K562 (cell line): ENCODE measurements around the gene CEBPA. TPM values are rescaled to one million over a fixed set of nuclear protein-coding genes. Genes with fewer than 3 reads are reported as not detected.

Experiments
- ATAC-seq: fragments of 200-7000 bp; cut with Tn5 transposase; 3 replicates; pipeline ENCODE4 v1.9.1; 2020; ENCODE audit warnings: moderate library complexity
- BruUV-seq: library from RNA; stranded (reverse); fragments of 400-500 nt; replicated peaks from 2 replicates; lab custom pipeline; 2021; lab: Mats Ljungman, UMichigan
- CTCF ChIA-PET: fragments of 300-600 bp; formaldehyde crosslinking; extraction: SDS; loops from one replicate; lab custom pipeline; 2021; ENCODE audit warnings: low intra/inter-chr PET ratio; lab: Yijun Ruan, JAX
- POLR2A ChIA-PET: fragments of 300-600, 350-650 bp; sonication (Branson Sonifier 250); formaldehyde crosslinking; extraction: SDS; loops from one replicate; lab custom pipeline; 2021; ENCODE audit warnings: antibody characterized with exemption, inconsistent platforms; lab: Yijun Ruan, JAX
- DNase-seq, 4 experiments: peaks; one replicate each; pipeline versions ENCODE4 v3.0.0 to v3.0.0-alpha.2; 2011 to 2018; ENCODE audit warnings: low spot score in 3 of 4, mixed read lengths in 3 of 4; ENCODE audit errors: extremely low read depth in 1 of 4
- FAIRE-seq: peaks from 2 replicates; lab custom pipeline; 2011; peaks lifted over from hg19 to GRCh38; lab: Jason Lieb, UNC
- H2AFZ ChIP-seq: 2 replicates; pipeline ENCODE4 v1.6.0; 2011; ENCODE audit warnings: low read depth, low read length, control low read depth, inconsistent platforms
- H3K27ac ChIP-seq: fragments of 200-600 bp; 3 replicates; pipeline ENCODE4 v1.8.0; 2011; ENCODE audit warnings: low read depth, mild to moderate bottlenecking, control low read depth, inconsistent platforms, low read length, moderate library complexity, mixed read lengths; ENCODE audit errors: extremely low read depth
- H3K27me3 ChIP-seq, 2 experiments: fragments of 300-600 bp in 1 of 2; 2 replicates in 1 of 2; 3 replicates in 1 of 2; pipeline versions ENCODE4 v1.6.0 to v1.8.0; 2011; ENCODE audit warnings: inconsistent platforms in 2 of 2, low read length in 2 of 2, mild to moderate bottlenecking in 1 of 2, mixed read lengths in 1 of 2, moderate library complexity in 1 of 2; ENCODE audit not compliant: control insufficient read depth in 2 of 2, insufficient read depth in 2 of 2
- H3K36me3 ChIP-seq: fragments of 300-600 bp; 3 replicates; pipeline ENCODE4 v1.8.0; 2011; ENCODE audit warnings: mild to moderate bottlenecking, low read length, inconsistent platforms; ENCODE audit not compliant: control insufficient read depth, insufficient read depth
- H3K4me1 ChIP-seq, 2 experiments: fragments of 200-600 bp in 1 of 2; replicated peaks in 1 of 2; 2 replicates in 1 of 2; 3 replicates in 1 of 2; pipeline versions ENCODE4 v1.5.1 to v1.8.0; 2011; ENCODE audit warnings: inconsistent platforms in 2 of 2, low read length in 2 of 2, mild to moderate bottlenecking in 1 of 2, mixed read lengths in 1 of 2, moderate library complexity in 1 of 2; ENCODE audit not compliant: control insufficient read depth in 2 of 2, insufficient read depth in 2 of 2
- H3K4me2 ChIP-seq: 2 replicates; pipeline ENCODE4 v1.6.1; 2011; ENCODE audit warnings: low read length, control low read depth, inconsistent platforms, mixed read lengths; ENCODE audit not compliant: insufficient read depth
- H3K4me3 ChIP-seq: fragments of 200-600 bp; sonication (generic), shearing (Covaris generic); 2 replicates; pipeline ENCODE4 v1.5.1; 2016; ENCODE audit warnings: control low read depth, inconsistent platforms
- H3K79me2 ChIP-seq: fragments of 200-600 bp; 3 replicates; pipeline ENCODE4 v1.8.0; 2011; ENCODE audit warnings: low read length, inconsistent platforms; ENCODE audit not compliant: control insufficient read depth, insufficient read depth
- H3K9ac ChIP-seq, 2 experiments: 2 replicates each; pipeline versions ENCODE4 v1.6.0 to v1.6.1; 2011; ENCODE audit warnings: low read depth in 2 of 2, low read length in 2 of 2, control low read depth in 1 of 2, inconsistent platforms in 1 of 2, mild to moderate bottlenecking in 1 of 2, mixed read lengths in 1 of 2; ENCODE audit not compliant: insufficient read depth in 1 of 2
- H3K9me1 ChIP-seq: one replicate; pipeline ENCODE4 v1.6.0; 2011; ENCODE audit warnings: inconsistent platforms, mild to moderate bottlenecking, low read length, moderate library complexity; ENCODE audit not compliant: control insufficient read depth, insufficient read depth
- H3K9me3 ChIP-seq: replicated peaks from 2 replicates; pipeline ENCODE4 v1.5.1; 2011; ENCODE audit warnings: low read depth, low read length, inconsistent platforms; ENCODE audit not compliant: control insufficient read depth, insufficient read depth
- H4K20me1 ChIP-seq: replicated peaks from 2 replicates; pipeline ENCODE4 v1.6.1; 2011; ENCODE audit warnings: low read length, inconsistent platforms, mixed read lengths; ENCODE audit not compliant: control insufficient read depth, insufficient read depth
- DMBX1 ChIP-seq: fragments of 250-450 bp; sonication (Bioruptor Pico); IDR thresholded peaks from 2 replicates; pipeline ENCODE4 v1.8.0; 2022; ENCODE audit warnings: inconsistent platforms, mild to moderate bottlenecking, moderate library complexity, borderline replicate concordance
- MBD1 ChIP-seq: fragments of 250-450 bp; sonication (Bioruptor Pico); IDR thresholded peaks from 2 replicates; pipeline ENCODE4 v1.8.0; 2022; ENCODE audit warnings: inconsistent platforms
- WGBS: fragments of 100-300 bp; shearing (Covaris generic); methylation state at CpG from one replicate; pipeline ENCODE4 v1.1.6; 2016; ENCODE audit warnings: low coverage, mixed read lengths; ENCODE audit not compliant: insufficient coverage; ENCODE audit errors: missing lambda C conversion rate; 5-methylcytosine and 5-hydroxymethylcytosine counted together
- in situ Hi-C: fragments of 300-500 bp; cut with MboI; formaldehyde crosslinking; loops from 4 replicates; pipeline ENCODE4 v1.15.0; 2018; ENCODE audit warnings: inconsistent platforms, mixed read lengths
- intact Hi-C: fragments of 100-400 bp; cut with micrococcal nuclease; formaldehyde crosslinking; loops from 2 replicates; pipeline ENCODE4 v1.14.2; 2022
- polyA plus RNA-seq, 8 experiments: library from polyadenylated mRNA; depleted of rRNA in 4 of 8; stranded (reverse) in 5 of 8; unstranded in 3 of 8; fragments of >200 nt; fragmentation: Nextera tagmentation in 2 of 8; fragmentation: Illumina TruSeq in 1 of 8; extraction: Ambion mirVana in 2 of 8; extraction: Trizol in 1 of 8; gene quantifications; 2 replicates each; pipeline versions ENCODE4 v1.2.1 to v1.2.3, GENCODE V29; 2011 to 2014; ENCODE audit warnings: inconsistent platforms in 1 of 8, missing spikeins in 1 of 8
- total RNA-seq, 7 experiments: library from RNA; depleted of rRNA in 6 of 7; stranded (reverse); fragments of >200 nt in 6 of 7; fragmentation: Illumina TruSeq in 2 of 7; extraction: Trizol in 2 of 7; gene quantifications; 2 replicates each; pipeline versions ENCODE4 v1.2.1 to v1.2.3, GENCODE V29; 2011 to 2021; ENCODE audit warnings: low replicate concordance in 1 of 7

CEBPA gene
- total and polyA plus RNA-seq, 9 of the 15 experiments (the other 6 are each of a cell fraction or from before 2014, with no cell fraction given): 0.03 to 0.59 (median 0.15) TPM; not detected in 2

DNA sequence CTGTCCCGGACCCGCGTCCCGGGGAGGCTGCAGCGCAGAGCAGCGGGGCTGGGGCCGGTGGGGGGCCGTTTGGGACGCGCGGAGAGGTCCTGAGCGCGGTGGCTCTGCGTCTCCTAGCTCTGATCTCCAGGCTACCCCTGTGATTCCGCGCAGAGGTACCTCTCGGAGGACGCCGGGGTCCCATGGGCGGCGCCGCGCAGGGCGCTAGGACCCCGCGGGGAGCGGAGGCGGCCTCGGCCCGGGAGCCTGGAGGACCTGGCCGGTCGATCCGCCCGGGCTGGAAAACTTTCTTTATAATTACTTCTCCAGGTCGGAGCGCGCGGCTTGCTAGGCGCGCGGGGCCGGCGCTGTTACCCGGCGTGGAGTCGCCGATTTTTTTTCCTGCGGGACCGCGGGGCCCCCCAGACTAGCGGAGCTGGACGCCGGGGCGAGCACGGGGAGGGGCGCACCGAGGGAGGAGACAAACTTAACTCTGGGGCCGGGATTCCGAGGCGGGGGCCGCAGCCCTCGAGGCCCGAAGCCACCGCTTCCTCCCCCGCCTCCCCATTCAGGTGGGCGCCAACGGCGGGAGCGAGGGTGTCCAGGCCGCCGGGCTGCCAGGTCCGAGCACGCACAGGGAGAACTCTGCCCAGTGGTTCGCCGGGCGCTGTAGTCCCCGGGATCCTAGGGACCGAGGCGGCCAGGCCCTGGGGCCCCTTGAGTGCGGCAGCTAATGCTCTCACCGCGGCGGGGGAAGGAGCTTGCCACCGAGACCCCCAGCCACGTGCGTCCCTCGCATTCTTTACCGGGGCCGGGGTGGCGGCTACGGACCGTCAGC, 848 bp upstream of the CEBPA start:
- no peaks in the 10 kb centered on the region for H3K9me1 ChIP-seq
- DNase-seq (peak in 1 of 4 experiments; percentile 25), FAIRE-seq (no peak), ATAC-seq (peak; percentile 17)
- in situ Hi-C loops: no loop called here
- peaks cover 6 to 36% of the 10 kb centered on the region in 2 experiments; a peak in 3 of 5 replicates for H3K4me1 ChIP-seq
- ChIA-PET CTCF (no interaction called here), POLR2A (interaction anchor here (1.0 kb wide), 2 partner anchors 71 to 73 kb away, joined by 3 to 4 read pairs; partner anchors contain the start of gene CEBPG)
- peaks cover 14% of the 10 kb centered on the region; the same call in 1 of the 2 replicates for H4K20me1 ChIP-seq
- peak overlapping the region; percentile 43 for H3K4me3 ChIP-seq
- no peak overlapping the region for H3K27ac ChIP-seq
- H3K36me3 ChIP-seq: no peaks in the 10 kb centered on the region
- H3K27me3 ChIP-seq: peaks cover 0 to 54% of the 10 kb centered on the region in 2 experiments; a peak in 2 of 5 replicates
- H3K79me2 ChIP-seq: no peaks in the 10 kb centered on the region
- H2AFZ ChIP-seq: 0 out of 2 replicates have a peak overlapping the region, but pooled peaks have one; percentile 51
- peak overlapping the region; percentile 32; the same call in 1 of the 2 replicates for H3K4me2 ChIP-seq
- H3K9me3 ChIP-seq: no peaks in the 10 kb centered on the region
- no peak overlapping the region; a peak in 1 of 4 replicates for H3K9ac ChIP-seq
- intact Hi-C loops: no loop called here
- BruUV-seq: no TSS peak
- 30% methylated on average over 51 of the region's 92 CpGs for WGBS
- no peak for TF ChIP-seq MBD1 (CRISPR knock-in tag)
- no peak for TF ChIP-seq DMBX1 (CRISPR knock-in tag)
